OCI-LY7 (cell line): ENCODE results near the gene SULF2.

Experiments used
- EZH2phosphoT487 ChIP-seq: fragments of 200-600 bp; sonication (generic); IDR thresholded peaks from 2 replicates; pipeline ENCODE4 v1.6.1; 2018; ENCODE audit warnings: low read depth, borderline replicate concordance, mild to moderate bottlenecking, mixed run types, antibody characterized with exemption, low read length, moderate library complexity, mixed read lengths
- TF ChIP-seq, protein P1 (sequence below): fragments of 200-600 bp; sonication (generic); conservative IDR thresholded peaks from 2 replicates; pipeline ENCODE4 v1.5.1; 2014; ENCODE audit warnings: mild to moderate bottlenecking, antibody characterized with exemption, low read length, moderate library complexity, mixed read lengths

DNA sequence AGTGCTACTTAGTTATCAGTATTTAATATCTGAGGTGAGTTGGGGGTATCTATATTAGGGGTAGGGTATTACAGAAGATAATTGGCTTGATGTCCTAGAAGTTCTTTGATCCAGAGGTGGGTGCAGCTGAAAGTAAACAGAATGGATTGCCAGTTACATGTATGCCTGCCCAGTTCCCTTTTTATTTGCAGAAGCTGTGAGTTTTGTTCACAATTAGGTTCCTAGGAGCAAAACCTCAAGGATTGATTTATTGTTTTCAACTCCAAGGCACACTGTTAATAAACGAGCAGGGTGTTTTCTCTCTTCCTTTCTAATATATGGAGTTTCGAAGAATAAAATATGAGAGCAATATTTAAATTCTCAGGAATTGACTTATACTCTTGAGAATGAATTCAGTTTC is 129.0 kb downstream of the SULF2 start:
- TF ChIP-seq, protein P1, sequence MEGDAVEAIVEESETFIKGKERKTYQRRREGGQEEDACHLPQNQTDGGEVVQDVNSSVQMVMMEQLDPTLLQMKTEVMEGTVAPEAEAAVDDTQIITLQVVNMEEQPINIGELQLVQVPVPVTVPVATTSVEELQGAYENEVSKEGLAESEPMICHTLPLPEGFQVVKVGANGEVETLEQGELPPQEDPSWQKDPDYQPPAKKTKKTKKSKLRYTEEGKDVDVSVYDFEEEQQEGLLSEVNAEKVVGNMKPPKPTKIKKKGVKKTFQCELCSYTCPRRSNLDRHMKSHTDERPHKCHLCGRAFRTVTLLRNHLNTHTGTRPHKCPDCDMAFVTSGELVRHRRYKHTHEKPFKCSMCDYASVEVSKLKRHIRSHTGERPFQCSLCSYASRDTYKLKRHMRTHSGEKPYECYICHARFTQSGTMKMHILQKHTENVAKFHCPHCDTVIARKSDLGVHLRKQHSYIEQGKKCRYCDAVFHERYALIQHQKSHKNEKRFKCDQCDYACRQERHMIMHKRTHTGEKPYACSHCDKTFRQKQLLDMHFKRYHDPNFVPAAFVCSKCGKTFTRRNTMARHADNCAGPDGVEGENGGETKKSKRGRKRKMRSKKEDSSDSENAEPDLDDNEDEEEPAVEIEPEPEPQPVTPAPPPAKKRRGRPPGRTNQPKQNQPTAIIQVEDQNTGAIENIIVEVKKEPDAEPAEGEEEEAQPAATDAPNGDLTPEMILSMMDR, result no peak
- TF ChIP-seq EZH2phosphoT487, result no peak
